MM.1S (cell line): Measurements from ENCODE around the gene DCAF4.

Source experiments
- DNase-seq: peaks from one replicate; pipeline ENCODE4 v3.0.0-alpha.2; 2015
- H2AFZ ChIP-seq: fragments of 300-600 bp; sonication (generic); 2 replicates; pipeline ENCODE4 v1.6.0; 2016; ENCODE audit warnings: antibody characterized with exemption, low read length
- H3F3A ChIP-seq: fragments of 300-600 bp; sonication (generic); 2 replicates; pipeline ENCODE4 v1.6.1; 2016; ENCODE audit warnings: mild to moderate bottlenecking, antibody characterized with exemption, low read length, moderate library complexity, mixed read lengths; ENCODE audit not compliant: insufficient read depth
- H3K27ac ChIP-seq: fragments of 300-600 bp; sonication (generic); 2 replicates; pipeline ENCODE4 v1.5.1; 2016; ENCODE audit warnings: mild to moderate bottlenecking, low read length
- H3K27me3 ChIP-seq: fragments of 300-600 bp; sonication (generic); replicated peaks from 2 replicates; pipeline ENCODE4 v1.6.0; 2016; ENCODE audit warnings: low read length; ENCODE audit not compliant: insufficient read depth
- H3K36me3 ChIP-seq: fragments of 300-600 bp; sonication (generic); replicated peaks from 2 replicates; pipeline ENCODE4 v1.6.1; 2016; ENCODE audit warnings: mild to moderate bottlenecking, low read length, mixed read lengths; ENCODE audit not compliant: insufficient read depth
- H3K4me1 ChIP-seq: fragments of 300-600 bp; sonication (generic); 2 replicates; pipeline ENCODE4 v1.6.1; 2016; ENCODE audit warnings: low read length, mixed read lengths
- H3K4me2 ChIP-seq: fragments of 300-600 bp; sonication (generic); 2 replicates; pipeline ENCODE4 v1.6.0; 2016; ENCODE audit warnings: low read depth, low read length
- H3K4me3 ChIP-seq: fragments of 300-600 bp; sonication (generic); 2 replicates; pipeline ENCODE4 v1.5.1; 2016; ENCODE audit warnings: low read length, mixed read lengths
- H3K79me2 ChIP-seq: fragments of 300-600 bp; sonication (generic); 2 replicates; pipeline ENCODE4 v1.6.1; 2016; ENCODE audit warnings: mixed run types, low read length, mixed read lengths
- H3K9ac ChIP-seq: fragments of 300-600 bp; sonication (generic); 2 replicates; pipeline ENCODE4 v1.6.1; 2016; ENCODE audit warnings: low read length, mixed read lengths
- H3K9me2 ChIP-seq: fragments of 300-600 bp; sonication (generic); replicated peaks from 2 replicates; pipeline ENCODE4 v1.6.1; 2016; ENCODE audit warnings: mild to moderate bottlenecking, low read length, mixed read lengths; ENCODE audit not compliant: insufficient read depth
- H3K9me3 ChIP-seq: fragments of 300-600 bp; sonication (generic); replicated peaks from 2 replicates; pipeline ENCODE4 v1.6.1; 2016; ENCODE audit warnings: mild to moderate bottlenecking, low read length, mixed read lengths; ENCODE audit not compliant: insufficient read depth
- H4K20me1 ChIP-seq: fragments of 300-600 bp; sonication (generic); 2 replicates; pipeline ENCODE4 v1.6.1; 2016; ENCODE audit warnings: mild to moderate bottlenecking, low read length, moderate library complexity, mixed read lengths; ENCODE audit not compliant: insufficient read depth
- CTCF ChIP-seq: fragments of 300-600 bp; sonication (generic); IDR thresholded peaks from 2 replicates; pipeline ENCODE4 v1.5.1; 2016; ENCODE audit warnings: antibody characterized with exemption, low read length, mixed read lengths
- EZH2 ChIP-seq: fragments of 300-600 bp; sonication (generic); optimal IDR thresholded peaks from 2 replicates; pipeline ENCODE3; 2017; ENCODE audit warnings: low read depth, mild to moderate bottlenecking, antibody characterized with exemption, low read length, mixed read lengths
- EZH2phosphoT487 ChIP-seq: fragments of 300-600 bp; sonication (generic); IDR thresholded peaks from 2 replicates; pipeline ENCODE4 v1.6.1; 2018; ENCODE audit warnings: antibody characterized with exemption, low read length

DCAF4 gene

GRCh38 chr14:72907886-72908285 lies 18.4 kb upstream of the DCAF4 start:
- H3K4me1 ChIP-seq, result peaks cover 11% of the 10 kb centered on the region; the same call in 1 of the 2 replicates

GRCh38 chr14:72909163-72909562 lies 17.1 kb upstream of the DCAF4 start:
- TF ChIP-seq EZH2 (no peak), EZH2phosphoT487 (no peak), CTCF (no peak)
- H4K20me1 ChIP-seq, result no peaks in the 10 kb centered on the region
- H3K9me2 ChIP-seq, result no peaks in the 10 kb centered on the region
- H3F3A ChIP-seq, result no peaks in the 10 kb centered on the region
- H3K27me3 ChIP-seq, result no peaks in the 10 kb centered on the region
- peaks cover 11% of the 10 kb centered on the region; the same call in 1 of the 2 replicates for H3K4me1 ChIP-seq
- H2AFZ ChIP-seq, result no peak overlapping the region
- H3K27ac ChIP-seq, result no peak overlapping the region
- H3K9me3 ChIP-seq, result no peaks in the 10 kb centered on the region
- DNase-seq, result no peak
- H3K79me2 ChIP-seq, result no peaks in the 10 kb centered on the region
- no peak overlapping the region for H3K4me3 ChIP-seq
- H3K9ac ChIP-seq, result no peak overlapping the region
- no peak overlapping the region for H3K4me2 ChIP-seq
- H3K36me3 ChIP-seq, result no peaks in the 10 kb centered on the region

More at GRCh38 chr14:72907886-72908285, 18.4 kb upstream of the DCAF4 start:
- H3K4me3 ChIP-seq, result no peak overlapping the region; the same call in 1 of the 2 replicates
- no peaks in the 10 kb centered on the region for H4K20me1 ChIP-seq
- H3K9me2 ChIP-seq, result no peaks in the 10 kb centered on the region
- H2AFZ ChIP-seq, result no peak overlapping the region
- DNase-seq, result no peak
- H3K27ac ChIP-seq, result no peak overlapping the region
- no peak overlapping the region for H3K9ac ChIP-seq
- H3F3A ChIP-seq, result no peaks in the 10 kb centered on the region
- TF ChIP-seq CTCF (no peak), EZH2 (no peak), EZH2phosphoT487 (no peak)
- no peaks in the 10 kb centered on the region for H3K36me3 ChIP-seq
- no peaks in the 10 kb centered on the region for H3K9me3 ChIP-seq
- no peaks in the 10 kb centered on the region for H3K79me2 ChIP-seq
- H3K27me3 ChIP-seq, result no peaks in the 10 kb centered on the region
- H3K4me2 ChIP-seq, result peak overlapping the region; percentile 32; the same call in 1 of the 2 replicates

GRCh38 chr14:72913809-72914208 lies 12.5 kb upstream of the DCAF4 start:
- H3K4me1 ChIP-seq, result no peaks in the 10 kb centered on the region
- no peak overlapping the region for H3K27ac ChIP-seq
- H3K9me3 ChIP-seq, result no peaks in the 10 kb centered on the region
- H3K27me3 ChIP-seq, result no peaks in the 10 kb centered on the region
- no peak overlapping the region for H2AFZ ChIP-seq
- no peaks in the 10 kb centered on the region for H3K79me2 ChIP-seq
- H3K9ac ChIP-seq, result no peak overlapping the region
- no peaks in the 10 kb centered on the region for H3K9me2 ChIP-seq
- DNase-seq, result no peak
- no peak overlapping the region for H3K4me3 ChIP-seq
- no peaks in the 10 kb centered on the region for H4K20me1 ChIP-seq
- H3K4me2 ChIP-seq, result no peak overlapping the region
- no peaks in the 10 kb centered on the region for H3F3A ChIP-seq
- TF ChIP-seq EZH2 (no peak), EZH2phosphoT487 (no peak), CTCF (no peak)
- H3K36me3 ChIP-seq, result no peaks in the 10 kb centered on the region
